Ovary (tissue), 3 donors: Measurements from ENCODE around the gene SLC13A2.

Source experiments
- EP300 ChIP-seq: sonication (generic); formaldehyde crosslinking; IDR thresholded peaks from one replicate; pipeline ENCODE4 v1.6.1; 2017; ENCODE audit warnings: antibody characterized with exemption
- POLR2A ChIP-seq: fragments of 450-650 bp; IDR thresholded peaks from one replicate; pipeline ENCODE4 v1.6.1; 2017; ENCODE audit warnings: antibody characterized with exemption, mild to moderate bottlenecking, moderate library complexity
- TF ChIP-seq, protein P1 (sequence below), 3 donors: fragments of 450-650 bp in 2 of 3; fragments of 200-600 bp in 1 of 3; IDR thresholded peaks; one replicate each; pipeline versions ENCODE4 v1.5.1 to v1.8.0; 2016 to 2022; ENCODE audit warnings: antibody characterized with exemption in 3 of 3, mild to moderate bottlenecking in 1 of 3
- donor health status: DM: no; HTN: no; CAD: no.

DNA sequence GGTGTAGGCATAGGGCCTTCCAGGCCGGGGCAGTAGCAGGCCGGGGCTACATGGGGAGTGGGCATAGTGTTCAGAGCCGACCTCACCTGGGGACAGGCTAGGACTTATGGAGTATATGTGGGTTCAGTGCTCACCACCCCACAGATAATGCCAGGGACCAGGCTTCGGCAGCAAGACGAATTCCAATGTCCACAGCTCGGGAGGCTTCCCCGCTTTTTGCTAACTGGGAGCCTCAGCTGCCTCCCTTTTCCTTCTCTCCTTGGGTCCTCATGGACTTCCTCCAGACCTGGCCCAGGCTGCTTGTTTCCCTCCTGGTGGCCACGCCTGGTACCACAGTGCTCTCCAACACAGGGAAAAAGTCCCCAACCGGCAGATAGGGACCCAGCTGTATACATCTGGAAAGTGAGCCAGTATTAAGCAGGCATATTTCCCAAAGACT lies 47.3 kb upstream of the SLC13A2 start:
- TF ChIP-seq, protein P1, sequence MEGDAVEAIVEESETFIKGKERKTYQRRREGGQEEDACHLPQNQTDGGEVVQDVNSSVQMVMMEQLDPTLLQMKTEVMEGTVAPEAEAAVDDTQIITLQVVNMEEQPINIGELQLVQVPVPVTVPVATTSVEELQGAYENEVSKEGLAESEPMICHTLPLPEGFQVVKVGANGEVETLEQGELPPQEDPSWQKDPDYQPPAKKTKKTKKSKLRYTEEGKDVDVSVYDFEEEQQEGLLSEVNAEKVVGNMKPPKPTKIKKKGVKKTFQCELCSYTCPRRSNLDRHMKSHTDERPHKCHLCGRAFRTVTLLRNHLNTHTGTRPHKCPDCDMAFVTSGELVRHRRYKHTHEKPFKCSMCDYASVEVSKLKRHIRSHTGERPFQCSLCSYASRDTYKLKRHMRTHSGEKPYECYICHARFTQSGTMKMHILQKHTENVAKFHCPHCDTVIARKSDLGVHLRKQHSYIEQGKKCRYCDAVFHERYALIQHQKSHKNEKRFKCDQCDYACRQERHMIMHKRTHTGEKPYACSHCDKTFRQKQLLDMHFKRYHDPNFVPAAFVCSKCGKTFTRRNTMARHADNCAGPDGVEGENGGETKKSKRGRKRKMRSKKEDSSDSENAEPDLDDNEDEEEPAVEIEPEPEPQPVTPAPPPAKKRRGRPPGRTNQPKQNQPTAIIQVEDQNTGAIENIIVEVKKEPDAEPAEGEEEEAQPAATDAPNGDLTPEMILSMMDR (IDR thresholded peaks at IDR 0.05) = no peak
- TF ChIP-seq POLR2A = no peak
- no peak for TF ChIP-seq EP300
